ENCODE data around the gene DHX58.

The DHX58 gene

DNA sequence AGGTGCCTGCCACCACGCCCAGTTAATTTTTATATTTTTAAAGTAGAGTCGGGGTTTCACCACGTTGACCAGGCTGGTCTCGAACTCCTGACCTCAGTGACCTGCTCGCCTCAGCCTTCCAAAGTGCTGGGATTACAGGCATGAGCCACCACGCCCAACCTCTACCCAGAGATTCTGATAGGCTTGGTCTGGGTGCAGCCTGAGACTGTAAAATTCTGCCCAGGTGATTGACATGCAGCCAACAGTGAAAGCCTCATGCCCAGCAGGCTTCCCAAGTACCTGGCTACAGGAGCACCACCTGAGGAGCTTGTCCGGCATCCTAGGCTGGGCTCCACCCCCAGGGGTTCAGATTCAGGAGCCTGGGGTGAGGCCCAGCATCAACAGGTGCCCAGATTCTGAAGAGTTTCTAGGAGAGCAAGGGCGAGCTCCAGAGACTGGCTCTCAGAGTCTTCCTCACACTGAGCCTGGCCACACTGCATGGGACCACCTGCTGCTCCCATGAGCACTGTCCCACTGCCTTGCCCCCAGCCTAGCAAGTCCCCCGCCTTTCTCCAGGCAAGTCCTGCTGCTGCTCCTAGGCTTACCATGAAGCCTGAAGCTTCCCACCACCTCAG, 30.9 kb downstream of the DHX58 start:
- TF ChIP-seq, protein P1, sequence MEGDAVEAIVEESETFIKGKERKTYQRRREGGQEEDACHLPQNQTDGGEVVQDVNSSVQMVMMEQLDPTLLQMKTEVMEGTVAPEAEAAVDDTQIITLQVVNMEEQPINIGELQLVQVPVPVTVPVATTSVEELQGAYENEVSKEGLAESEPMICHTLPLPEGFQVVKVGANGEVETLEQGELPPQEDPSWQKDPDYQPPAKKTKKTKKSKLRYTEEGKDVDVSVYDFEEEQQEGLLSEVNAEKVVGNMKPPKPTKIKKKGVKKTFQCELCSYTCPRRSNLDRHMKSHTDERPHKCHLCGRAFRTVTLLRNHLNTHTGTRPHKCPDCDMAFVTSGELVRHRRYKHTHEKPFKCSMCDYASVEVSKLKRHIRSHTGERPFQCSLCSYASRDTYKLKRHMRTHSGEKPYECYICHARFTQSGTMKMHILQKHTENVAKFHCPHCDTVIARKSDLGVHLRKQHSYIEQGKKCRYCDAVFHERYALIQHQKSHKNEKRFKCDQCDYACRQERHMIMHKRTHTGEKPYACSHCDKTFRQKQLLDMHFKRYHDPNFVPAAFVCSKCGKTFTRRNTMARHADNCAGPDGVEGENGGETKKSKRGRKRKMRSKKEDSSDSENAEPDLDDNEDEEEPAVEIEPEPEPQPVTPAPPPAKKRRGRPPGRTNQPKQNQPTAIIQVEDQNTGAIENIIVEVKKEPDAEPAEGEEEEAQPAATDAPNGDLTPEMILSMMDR (IDR thresholded peaks at IDR 0.05; ENCODE audit: low read length) = no peak
- TF ChIP-seq EZH2phosphoT487 (IDR thresholded peaks at IDR 0.05; ENCODE audit: low read length) (no peak), EZH2 (optimal IDR thresholded peaks at IDR 0.05; ENCODE audit: low read depth, low read length) (no peak)
- no peak overlapping the region for H3K4me3 ChIP-seq (ENCODE audit: low read length)

DNA sequence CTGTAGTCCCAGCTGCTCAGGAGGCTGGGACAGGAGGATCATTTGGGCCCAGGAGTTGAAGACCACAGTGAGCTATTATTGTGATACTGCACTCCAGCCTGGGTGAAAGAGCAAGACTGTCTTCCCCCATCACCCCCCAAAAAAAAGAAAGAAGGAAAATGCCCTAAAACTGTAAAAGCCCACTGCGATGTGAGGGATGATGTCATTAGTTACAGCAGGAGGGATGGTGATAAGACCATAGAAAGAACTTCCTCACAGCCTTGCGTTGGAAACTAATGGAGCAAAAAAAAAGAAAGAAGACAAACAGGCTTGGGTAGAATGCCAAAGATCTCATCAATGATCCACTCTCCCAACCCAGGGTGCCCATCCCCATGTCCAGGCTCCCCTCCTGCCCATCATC, 33.0 kb downstream of the DHX58 start:
- no peaks in the 10 kb centered on the region for H3F3A ChIP-seq (ENCODE audit: insufficient read depth, low read length)
- no peak for DNase-seq
- H3K9ac ChIP-seq (ENCODE audit: low read length) = no peak overlapping the region
- H3K9me2 ChIP-seq (replicated peaks; ENCODE audit: insufficient read depth, low read length) = no peaks in the 10 kb centered on the region
- H3K79me2 ChIP-seq (ENCODE audit: low read length) = no peaks in the 10 kb centered on the region
- H3K4me2 ChIP-seq (ENCODE audit: low read depth, low read length) = no peak overlapping the region
- no peak overlapping the region for H3K27ac ChIP-seq (ENCODE audit: low read length)
- H3K4me1 ChIP-seq (ENCODE audit: low read length) = no peaks in the 10 kb centered on the region
- H3K9me3 ChIP-seq (replicated peaks; ENCODE audit: insufficient read depth, low read length) = no peaks in the 10 kb centered on the region
- no peak overlapping the region for H2AFZ ChIP-seq (ENCODE audit: low read length)
- no peaks in the 10 kb centered on the region for H3K27me3 ChIP-seq (replicated peaks; ENCODE audit: insufficient read depth, low read length)
- TF ChIP-seq EZH2phosphoT487 (IDR thresholded peaks at IDR 0.05; ENCODE audit: low read length) (no peak), EZH2 (optimal IDR thresholded peaks at IDR 0.05; ENCODE audit: low read depth, low read length) (no peak)
- TF ChIP-seq, protein P1 (IDR thresholded peaks at IDR 0.05; ENCODE audit: low read length) = no peak
- no peak overlapping the region for H3K4me3 ChIP-seq (ENCODE audit: low read length)
- no peaks in the 10 kb centered on the region for H4K20me1 ChIP-seq (ENCODE audit: insufficient read depth, low read length)
- H3K36me3 ChIP-seq (replicated peaks; ENCODE audit: insufficient read depth, low read length) = no peaks in the 10 kb centered on the region

More for the DNA sequence above, 30.9 kb downstream of the DHX58 start:
- Histone ChIP-seq H3K9me2 (replicated peaks; ENCODE audit: insufficient read depth, low read length) (no peaks in the 10 kb centered on the region), H3K9me3 (replicated peaks; ENCODE audit: insufficient read depth, low read length) (no peaks in the 10 kb centered on the region), H3K27ac (ENCODE audit: low read length) (no peak overlapping the region), H3K36me3 (replicated peaks; ENCODE audit: insufficient read depth, low read length) (no peaks in the 10 kb centered on the region), H3K79me2 (ENCODE audit: low read length) (no peaks in the 10 kb centered on the region), H3K4me1 (ENCODE audit: low read length) (no peaks in the 10 kb centered on the region), H3K4me2 (ENCODE audit: low read depth, low read length) (no peak overlapping the region), H3K9ac (ENCODE audit: low read length) (no peak overlapping the region), H3F3A (ENCODE audit: insufficient read depth, low read length) (no peaks in the 10 kb centered on the region), H4K20me1 (ENCODE audit: insufficient read depth, low read length) (no peaks in the 10 kb centered on the region), H2AFZ (ENCODE audit: low read length) (no peak overlapping the region), H3K27me3 (replicated peaks; ENCODE audit: insufficient read depth, low read length) (no peaks in the 10 kb centered on the region)
- no peak for DNase-seq

DNA sequence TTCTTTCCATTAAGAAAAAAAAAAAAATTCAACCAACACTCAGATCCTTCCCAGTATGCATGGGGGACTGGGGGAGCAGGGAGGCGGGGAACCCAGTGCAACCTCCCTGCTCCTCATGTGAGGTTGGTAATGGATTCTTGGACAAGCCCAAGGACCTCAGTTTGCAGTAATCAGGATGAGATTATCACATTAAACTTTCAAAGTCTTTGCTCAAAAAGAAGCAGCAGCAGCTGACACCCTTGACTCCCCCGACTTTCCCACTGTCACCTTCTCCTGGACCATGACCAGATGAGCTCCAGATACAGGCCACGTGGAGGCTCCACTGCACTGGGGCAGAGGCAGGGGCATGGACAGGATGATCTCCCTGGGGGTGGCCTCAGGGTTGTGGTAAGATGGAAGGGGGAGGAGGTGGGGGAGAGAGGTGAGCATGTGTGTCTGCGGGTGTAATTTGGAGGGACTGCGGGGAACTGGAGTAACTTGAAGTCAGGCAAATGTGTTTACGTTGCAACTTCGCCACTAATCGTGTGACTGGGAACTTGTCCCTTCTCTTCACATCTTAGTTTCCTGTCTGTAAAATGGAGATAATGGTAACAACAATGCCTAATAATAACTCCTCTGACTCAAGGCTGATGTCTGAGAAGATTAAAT, 34.0 kb downstream of the DHX58 start:
- H3K9me3 ChIP-seq (replicated peaks; ENCODE audit: insufficient read depth, low read length) = no peaks in the 10 kb centered on the region
- no peaks in the 10 kb centered on the region for H3K27me3 ChIP-seq (replicated peaks; ENCODE audit: insufficient read depth, low read length)
- no peaks in the 10 kb centered on the region for H3F3A ChIP-seq (ENCODE audit: insufficient read depth, low read length)
- TF ChIP-seq EZH2phosphoT487 (IDR thresholded peaks at IDR 0.05; ENCODE audit: low read length) (no peak), EZH2 (optimal IDR thresholded peaks at IDR 0.05; ENCODE audit: low read depth, low read length) (no peak)
- TF ChIP-seq, protein P1 (IDR thresholded peaks at IDR 0.05; ENCODE audit: low read length) = no peak
- no peak overlapping the region for H3K4me3 ChIP-seq (ENCODE audit: low read length)
- no peaks in the 10 kb centered on the region for H4K20me1 ChIP-seq (ENCODE audit: insufficient read depth, low read length)
- H3K36me3 ChIP-seq (replicated peaks; ENCODE audit: insufficient read depth, low read length) = no peaks in the 10 kb centered on the region
- no peak overlapping the region for H3K9ac ChIP-seq (ENCODE audit: low read length)
- H3K9me2 ChIP-seq (replicated peaks; ENCODE audit: insufficient read depth, low read length) = no peaks in the 10 kb centered on the region
- no peak overlapping the region for H3K4me2 ChIP-seq (ENCODE audit: low read depth, low read length)
- H3K79me2 ChIP-seq (ENCODE audit: low read length) = no peaks in the 10 kb centered on the region
- H3K27ac ChIP-seq (ENCODE audit: low read length) = no peak overlapping the region
- H2AFZ ChIP-seq (ENCODE audit: low read length) = no peak overlapping the region
- H3K4me1 ChIP-seq (ENCODE audit: low read length) = no peaks in the 10 kb centered on the region
- no peak for DNase-seq
